Measurements from ENCODE around the gene ARL6IP6.

ARL6IP6 gene

DNA sequence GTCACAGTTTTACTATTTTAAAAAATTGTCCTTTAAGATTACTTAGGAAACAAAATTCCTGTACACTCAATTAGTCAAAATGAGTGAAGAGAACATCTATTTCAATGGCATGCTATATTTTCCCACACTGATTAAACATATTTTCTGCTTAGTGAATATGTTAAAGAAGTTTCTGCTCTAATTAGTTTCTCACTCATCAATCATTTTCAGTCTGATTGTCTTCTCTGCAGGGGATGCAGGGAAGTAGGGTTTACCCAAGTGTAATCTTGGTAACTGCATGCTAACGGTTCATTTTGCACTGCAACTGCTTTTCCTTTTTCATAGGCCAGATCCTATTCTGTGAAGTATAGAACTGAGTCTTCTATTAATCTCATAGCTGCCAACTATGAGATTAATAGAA lies 78.5 kb downstream of the ARL6IP6 start:
- no peak overlapping the region for H3K27ac ChIP-seq
- TF ChIP-seq, protein P1, sequence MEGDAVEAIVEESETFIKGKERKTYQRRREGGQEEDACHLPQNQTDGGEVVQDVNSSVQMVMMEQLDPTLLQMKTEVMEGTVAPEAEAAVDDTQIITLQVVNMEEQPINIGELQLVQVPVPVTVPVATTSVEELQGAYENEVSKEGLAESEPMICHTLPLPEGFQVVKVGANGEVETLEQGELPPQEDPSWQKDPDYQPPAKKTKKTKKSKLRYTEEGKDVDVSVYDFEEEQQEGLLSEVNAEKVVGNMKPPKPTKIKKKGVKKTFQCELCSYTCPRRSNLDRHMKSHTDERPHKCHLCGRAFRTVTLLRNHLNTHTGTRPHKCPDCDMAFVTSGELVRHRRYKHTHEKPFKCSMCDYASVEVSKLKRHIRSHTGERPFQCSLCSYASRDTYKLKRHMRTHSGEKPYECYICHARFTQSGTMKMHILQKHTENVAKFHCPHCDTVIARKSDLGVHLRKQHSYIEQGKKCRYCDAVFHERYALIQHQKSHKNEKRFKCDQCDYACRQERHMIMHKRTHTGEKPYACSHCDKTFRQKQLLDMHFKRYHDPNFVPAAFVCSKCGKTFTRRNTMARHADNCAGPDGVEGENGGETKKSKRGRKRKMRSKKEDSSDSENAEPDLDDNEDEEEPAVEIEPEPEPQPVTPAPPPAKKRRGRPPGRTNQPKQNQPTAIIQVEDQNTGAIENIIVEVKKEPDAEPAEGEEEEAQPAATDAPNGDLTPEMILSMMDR (IDR thresholded peaks at IDR 0.05) = no peak
- no peak overlapping the region for H3K4me3 ChIP-seq
- DNase-seq (ENCODE audit: low spot score) = no peak

DNA sequence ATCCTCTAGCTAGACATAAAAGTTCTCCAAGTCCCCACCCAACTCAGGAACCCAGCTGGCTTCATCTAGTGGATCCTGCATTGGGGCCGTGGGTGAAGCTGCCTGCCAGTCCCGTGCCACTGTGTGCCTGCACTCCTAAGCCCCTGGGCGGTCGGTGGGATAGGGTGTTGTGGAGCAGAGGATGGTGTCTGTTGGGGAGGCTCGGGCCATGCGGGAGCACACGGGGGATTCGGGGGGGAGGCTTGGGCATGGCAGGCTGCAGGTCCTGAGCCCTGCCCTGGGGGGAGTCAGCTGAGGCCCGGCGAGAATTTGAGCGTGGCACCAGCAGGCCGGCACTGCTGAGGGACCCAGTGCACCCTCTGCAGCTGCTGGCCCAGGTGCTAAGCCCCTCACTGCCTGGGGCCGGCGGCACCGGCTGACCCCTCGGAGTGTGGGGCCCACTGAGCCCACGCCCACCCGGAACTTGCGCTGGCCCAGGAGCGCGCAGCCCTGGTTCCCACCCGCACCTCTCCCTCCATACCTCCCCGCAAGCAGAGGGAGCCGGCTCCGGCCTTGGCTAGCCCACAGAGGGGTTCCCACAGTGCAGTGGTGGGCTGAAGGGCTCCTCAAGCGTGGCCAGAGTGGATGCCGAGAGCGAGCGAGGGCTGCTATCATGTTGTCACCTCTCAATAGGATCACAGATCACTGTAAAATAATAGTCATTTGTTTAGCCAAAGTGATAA lies 86.4 kb downstream of the ARL6IP6 start:
- no peak for DNase-seq (ENCODE audit: low spot score)
- Histone ChIP-seq H3K27ac (no peak overlapping the region), H3K4me3 (no peak overlapping the region)
- TF ChIP-seq, protein P1 (IDR thresholded peaks at IDR 0.05) = no peak

DNA sequence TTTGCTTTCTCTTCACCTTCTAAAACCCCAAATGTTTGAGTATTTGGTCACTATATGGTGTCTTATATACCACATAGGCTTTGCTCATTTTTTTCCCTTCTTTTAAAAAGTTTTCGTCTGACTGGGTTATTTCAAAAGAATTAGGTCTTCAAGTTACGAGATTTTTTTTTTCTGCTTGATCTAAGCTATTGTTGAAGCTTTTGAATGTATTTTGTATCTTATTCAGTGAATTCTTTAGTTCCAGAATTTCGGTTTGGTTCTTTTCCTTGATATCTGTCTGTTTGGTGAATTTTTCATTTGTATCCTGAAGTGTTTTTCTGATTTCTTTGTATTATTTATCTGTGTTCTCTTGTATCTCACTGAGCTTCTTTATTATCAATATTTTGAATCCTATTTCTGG lies 93.5 kb downstream of the ARL6IP6 start:
- TF ChIP-seq, protein P1 (IDR thresholded peaks at IDR 0.05) = no peak
- H3K4me3 ChIP-seq = no peak overlapping the region
- no peak for DNase-seq (ENCODE audit: low spot score)
- no peak overlapping the region for H3K27ac ChIP-seq

Measured in coronary artery (tissue), 2 donors.